Measurements from ENCODE around the gene DCAF8.

Gene DCAF8

DNA sequence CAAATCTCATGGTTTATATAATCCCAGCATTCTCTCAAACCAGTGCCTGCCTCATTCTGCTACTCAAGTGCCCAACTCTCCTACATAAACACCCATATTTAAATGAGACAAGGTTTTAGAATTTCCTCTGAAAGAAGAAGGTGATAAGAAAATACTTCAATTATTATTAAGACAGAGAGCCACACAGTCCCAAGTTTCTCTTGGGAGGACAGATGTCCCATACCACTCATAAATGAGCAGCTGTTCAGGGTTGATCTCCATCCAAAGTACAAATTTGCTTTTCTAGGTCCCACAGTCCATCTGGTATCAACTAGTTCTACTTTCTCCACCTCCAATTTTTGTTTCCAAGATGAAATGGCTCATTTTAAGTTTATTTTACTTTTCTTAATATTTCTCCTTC lies 11.3 kb downstream of the DCAF8 start:
- no peak overlapping the region for H3K27ac ChIP-seq
- TF ChIP-seq CTCF (conservative IDR thresholded peaks at IDR 0.05) (no peak), ZFX (IDR thresholded peaks at IDR 0.05) (no peak)

DNA sequence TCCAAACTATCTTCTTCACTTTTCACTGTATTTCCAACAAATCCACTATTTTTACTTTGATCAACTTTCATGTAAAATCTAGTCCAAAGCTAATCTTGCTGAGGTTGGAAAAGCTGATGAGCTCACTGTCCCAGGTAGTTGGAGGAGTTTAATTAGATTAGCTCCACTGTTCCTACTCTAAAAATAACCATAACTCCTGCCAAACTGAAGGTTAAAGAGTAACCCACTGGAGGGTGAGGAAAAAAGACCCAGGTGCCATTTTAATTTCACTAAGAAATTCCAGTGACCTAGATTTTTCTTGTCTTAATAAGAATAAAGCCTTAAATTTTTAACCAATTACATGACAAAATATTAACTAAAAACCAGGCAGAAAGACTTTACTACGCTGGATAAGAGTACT lies 15.3 kb downstream of the DCAF8 start:
- no peak overlapping the region for H3K27ac ChIP-seq
- no peak for TF ChIP-seq ZFX (IDR thresholded peaks at IDR 0.05)
- no peak for TF ChIP-seq CTCF (conservative IDR thresholded peaks at IDR 0.05)

GRCh38 chr1:160245434-160245833 lies 16.9 kb downstream of the DCAF8 start:
- TF ChIP-seq CTCF (conservative IDR thresholded peaks at IDR 0.05) (no peak), ZFX (IDR thresholded peaks at IDR 0.05) (no peak)
- no peak overlapping the region for H3K27ac ChIP-seq

GRCh38 chr1:160244209-160244608 lies 18.1 kb downstream of the DCAF8 start:
- no peak overlapping the region for H3K27ac ChIP-seq
- TF ChIP-seq ZFX (IDR thresholded peaks at IDR 0.05) (no peak), CTCF (conservative IDR thresholded peaks at IDR 0.05) (no peak)

- TF ChIP-seq ZFX (IDR thresholded peaks at IDR 0.05) (no peak), CTCF (conservative IDR thresholded peaks at IDR 0.05) (no peak)
- no peak overlapping the region for H3K27ac ChIP-seq
These were observed 18.6 kb downstream of the DCAF8 start for GRCh38 chr1:160243767-160244166.

DNA sequence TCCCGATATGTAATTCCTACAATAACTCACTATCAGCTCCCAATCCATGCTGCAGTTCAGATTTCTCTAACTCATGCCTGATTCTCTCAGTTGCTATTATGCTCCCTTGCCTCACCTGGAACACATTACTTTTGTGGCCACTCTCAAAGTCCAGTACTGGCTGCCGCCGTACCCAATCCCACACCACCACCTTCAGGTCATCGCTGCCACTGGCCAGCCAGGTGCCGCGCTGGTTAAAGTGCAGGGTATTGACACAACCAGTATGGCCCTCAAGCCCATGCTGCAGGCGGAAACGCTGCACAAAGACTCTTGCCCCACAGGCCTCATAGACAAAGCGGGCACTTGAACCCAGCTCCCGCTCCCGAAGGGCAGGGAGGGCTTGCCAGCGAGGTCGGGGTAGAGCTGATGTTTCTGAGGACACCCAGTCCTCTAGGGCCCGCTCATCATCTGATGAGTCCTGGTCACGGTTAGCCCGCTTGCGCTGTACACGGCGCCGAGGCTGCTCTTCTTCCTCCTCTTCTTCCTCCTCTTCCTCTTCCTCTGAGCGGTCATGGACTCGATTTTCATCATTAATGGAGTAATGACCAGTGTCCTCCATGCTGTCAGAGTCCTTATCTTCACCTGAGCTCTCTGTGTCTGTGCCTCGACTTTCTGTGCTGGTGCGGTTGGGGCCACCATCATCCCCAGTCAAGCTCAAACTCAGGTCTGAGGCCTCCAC lies 22.6 kb downstream of the DCAF8 start:
- TF ChIP-seq ZFX (IDR thresholded peaks at IDR 0.05) (no peak), CTCF (conservative IDR thresholded peaks at IDR 0.05) (no peak)
- no peak overlapping the region for H3K27ac ChIP-seq

- TF ChIP-seq CTCF (conservative IDR thresholded peaks at IDR 0.05) (no peak), ZFX (IDR thresholded peaks at IDR 0.05) (no peak)
- no peak overlapping the region for H3K27ac ChIP-seq
These were observed 23.9 kb downstream of the DCAF8 start for GRCh38 chr1:160238408-160238807.

All from C4-2B (cell line).